ENCODE results near the gene RXRG. TPM values are rescaled to one million over a fixed set of nuclear protein-coding genes. Genes with fewer than 3 reads are reported as not detected.

The RXRG gene
- total and polyA plus RNA-seq, 2 of the 8 experiments (the other 6 are each of a cell fraction or from before 2014, with no cell fraction given): not detected

GRCh38 chr1:165476776-165477175 lies 31.9 kb upstream of the RXRG start (continued):
- TF ChIP-seq SP2 (IDR thresholded peaks at IDR 0.05; ENCODE audit: low read length): no peak
- no peak for TF ChIP-seq SRF (IDR thresholded peaks at IDR 0.05; ENCODE audit: low read depth, low read length)
- TF ChIP-seq SIX5 (IDR thresholded peaks at IDR 0.05; ENCODE audit: low read depth, low read length): no peak
